ENCODE data around the gene ALKBH7.
A peak's percentile ranks its signal among the peaks of the same experiment; 100 is the strongest.

The ALKBH7 gene

DNA sequence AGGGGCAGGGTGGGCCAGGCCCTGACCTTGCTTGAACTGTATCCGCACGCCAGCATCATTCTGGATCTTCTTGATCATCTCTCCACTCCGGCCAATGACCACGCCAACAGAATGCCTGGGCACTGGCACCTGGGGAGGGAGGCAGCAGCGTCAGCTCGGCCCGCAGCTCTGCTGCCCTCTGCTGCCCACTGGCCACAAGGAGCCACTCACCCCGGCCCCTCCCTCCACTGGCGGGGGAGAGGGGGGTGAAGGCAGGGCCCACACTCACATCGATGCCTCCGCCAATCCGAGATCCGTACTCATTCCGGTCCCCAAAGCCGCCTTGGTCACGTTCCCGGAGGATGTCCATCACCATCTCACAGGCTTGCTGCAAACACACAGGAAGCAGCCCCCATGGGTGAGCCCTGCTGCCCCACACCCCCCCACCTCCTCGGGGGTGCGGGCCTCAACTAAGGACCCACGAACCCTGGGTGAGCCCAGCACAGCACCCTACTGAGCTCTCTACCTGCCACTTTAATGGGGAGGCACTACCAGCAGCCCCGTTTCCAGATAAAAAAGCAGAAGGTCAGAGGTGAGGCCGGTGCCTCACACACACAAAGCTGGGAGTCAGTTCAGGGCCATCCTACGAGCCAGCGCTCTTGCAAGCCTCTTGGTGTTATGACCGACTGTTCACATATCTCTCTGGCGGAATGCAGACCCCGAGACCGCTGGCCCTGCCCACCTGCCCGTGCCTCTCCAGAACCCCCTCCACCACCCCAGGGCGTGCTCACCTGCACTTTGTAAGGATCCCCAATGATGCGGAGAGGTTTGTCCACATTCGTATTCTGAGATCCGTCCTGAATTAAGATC lies 45.3 kb downstream of the ALKBH7 start (continued):
- TF ChIP-seq, protein P1, sequence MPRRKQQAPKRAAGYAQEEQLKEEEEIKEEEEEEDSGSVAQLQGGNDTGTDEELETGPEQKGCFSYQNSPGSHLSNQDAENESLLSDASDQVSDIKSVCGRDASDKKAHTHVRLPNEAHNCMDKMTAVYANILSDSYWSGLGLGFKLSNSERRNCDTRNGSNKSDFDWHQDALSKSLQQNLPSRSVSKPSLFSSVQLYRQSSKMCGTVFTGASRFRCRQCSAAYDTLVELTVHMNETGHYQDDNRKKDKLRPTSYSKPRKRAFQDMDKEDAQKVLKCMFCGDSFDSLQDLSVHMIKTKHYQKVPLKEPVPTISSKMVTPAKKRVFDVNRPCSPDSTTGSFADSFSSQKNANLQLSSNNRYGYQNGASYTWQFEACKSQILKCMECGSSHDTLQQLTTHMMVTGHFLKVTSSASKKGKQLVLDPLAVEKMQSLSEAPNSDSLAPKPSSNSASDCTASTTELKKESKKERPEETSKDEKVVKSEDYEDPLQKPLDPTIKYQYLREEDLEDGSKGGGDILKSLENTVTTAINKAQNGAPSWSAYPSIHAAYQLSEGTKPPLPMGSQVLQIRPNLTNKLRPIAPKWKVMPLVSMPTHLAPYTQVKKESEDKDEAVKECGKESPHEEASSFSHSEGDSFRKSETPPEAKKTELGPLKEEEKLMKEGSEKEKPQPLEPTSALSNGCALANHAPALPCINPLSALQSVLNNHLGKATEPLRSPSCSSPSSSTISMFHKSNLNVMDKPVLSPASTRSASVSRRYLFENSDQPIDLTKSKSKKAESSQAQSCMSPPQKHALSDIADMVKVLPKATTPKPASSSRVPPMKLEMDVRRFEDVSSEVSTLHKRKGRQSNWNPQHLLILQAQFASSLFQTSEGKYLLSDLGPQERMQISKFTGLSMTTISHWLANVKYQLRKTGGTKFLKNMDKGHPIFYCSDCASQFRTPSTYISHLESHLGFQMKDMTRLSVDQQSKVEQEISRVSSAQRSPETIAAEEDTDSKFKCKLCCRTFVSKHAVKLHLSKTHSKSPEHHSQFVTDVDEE (CRISPR knock-in tag; IDR thresholded peaks at IDR 0.05): no peak

- TF ChIP-seq PPARA (CRISPR knock-in tag; IDR thresholded peaks at IDR 0.05; ENCODE audit: borderline replicate concordance): no peak
- no peak for ATAC-seq
These were observed 46.0 kb downstream of the ALKBH7 start for GRCh38 chr19:6418562-6418932.

GRCh38 chr19:6421075-6422014 lies 48.8 kb downstream of the ALKBH7 start:
- TF ChIP-seq, protein P2, sequence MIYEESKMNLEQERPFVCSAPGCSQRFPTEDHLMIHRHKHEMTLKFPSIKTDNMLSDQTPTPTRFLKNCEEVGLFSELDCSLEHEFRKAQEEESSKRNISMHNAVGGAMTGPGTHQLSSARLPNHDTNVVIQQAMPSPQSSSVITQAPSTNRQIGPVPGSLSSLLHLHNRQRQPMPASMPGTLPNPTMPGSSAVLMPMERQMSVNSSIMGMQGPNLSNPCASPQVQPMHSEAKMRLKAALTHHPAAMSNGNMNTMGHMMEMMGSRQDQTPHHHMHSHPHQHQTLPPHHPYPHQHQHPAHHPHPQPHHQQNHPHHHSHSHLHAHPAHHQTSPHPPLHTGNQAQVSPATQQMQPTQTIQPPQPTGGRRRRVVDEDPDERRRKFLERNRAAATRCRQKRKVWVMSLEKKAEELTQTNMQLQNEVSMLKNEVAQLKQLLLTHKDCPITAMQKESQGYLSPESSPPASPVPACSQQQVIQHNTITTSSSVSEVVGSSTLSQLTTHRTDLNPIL (CRISPR knock-in tag; IDR thresholded peaks at IDR 0.05; ENCODE audit: low read depth): no peak
- TF ChIP-seq CSRNP3 (CRISPR knock-in tag; IDR thresholded peaks at IDR 0.05): no peak
- TF ChIP-seq ZFP30 (CRISPR knock-in tag; IDR thresholded peaks at IDR 0.05): no peak
- no peak for TF ChIP-seq RARB (CRISPR knock-in tag; IDR thresholded peaks at IDR 0.05)
- no peak for TF ChIP-seq TOX (CRISPR knock-in tag; IDR thresholded peaks at IDR 0.05; ENCODE audit: borderline replicate concordance)
- TF ChIP-seq, protein P1 (CRISPR knock-in tag; IDR thresholded peaks at IDR 0.05): no peak
- TF ChIP-seq PATZ1 (CRISPR knock-in tag; IDR thresholded peaks at IDR 0.05; ENCODE audit: borderline replicate concordance): no peak
- TF ChIP-seq GLIS3 (CRISPR knock-in tag; IDR thresholded peaks at IDR 0.05): no peak
- no peak for ATAC-seq

- TF ChIP-seq TOX (CRISPR knock-in tag; IDR thresholded peaks at IDR 0.05; ENCODE audit: borderline replicate concordance) (no peak), SNAI2 (CRISPR knock-in tag; IDR thresholded peaks at IDR 0.05) (no peak), PATZ1 (CRISPR knock-in tag; IDR thresholded peaks at IDR 0.05; ENCODE audit: borderline replicate concordance) (no peak), ZNF70 (CRISPR knock-in tag; IDR thresholded peaks at IDR 0.05) (no peak), ISL1 (CRISPR knock-in tag; IDR thresholded peaks at IDR 0.05) (no peak), ZC3H10 (CRISPR knock-in tag; IDR thresholded peaks at IDR 0.05) (no peak), ESRRG (CRISPR knock-in tag; IDR thresholded peaks at IDR 0.05) (no peak), PPARA (CRISPR knock-in tag; IDR thresholded peaks at IDR 0.05; ENCODE audit: borderline replicate concordance) (no peak)
- TF ChIP-seq, protein P3, sequence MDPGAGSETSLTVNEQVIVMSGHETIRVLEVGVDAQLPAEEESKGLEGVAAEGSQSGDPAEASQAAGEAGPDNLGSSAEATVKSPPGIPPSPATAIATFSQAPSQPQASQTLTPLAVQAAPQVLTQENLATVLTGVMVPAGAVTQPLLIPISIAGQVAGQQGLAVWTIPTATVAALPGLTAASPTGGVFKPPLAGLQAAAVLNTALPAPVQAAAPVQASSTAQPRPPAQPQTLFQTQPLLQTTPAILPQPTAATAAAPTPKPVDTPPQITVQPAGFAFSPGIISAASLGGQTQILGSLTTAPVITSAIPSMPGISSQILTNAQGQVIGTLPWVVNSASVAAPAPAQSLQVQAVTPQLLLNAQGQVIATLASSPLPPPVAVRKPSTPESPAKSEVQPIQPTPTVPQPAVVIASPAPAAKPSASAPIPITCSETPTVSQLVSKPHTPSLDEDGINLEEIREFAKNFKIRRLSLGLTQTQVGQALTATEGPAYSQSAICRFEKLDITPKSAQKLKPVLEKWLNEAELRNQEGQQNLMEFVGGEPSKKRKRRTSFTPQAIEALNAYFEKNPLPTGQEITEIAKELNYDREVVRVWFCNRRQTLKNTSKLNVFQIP (CRISPR knock-in tag; IDR thresholded peaks at IDR 0.05; ENCODE audit: borderline replicate concordance, low read depth): no peak
- TF ChIP-seq, protein P2 (CRISPR knock-in tag; IDR thresholded peaks at IDR 0.05; ENCODE audit: low read depth): no peak
- peak; percentile 19 for ATAC-seq
These were observed 51.1 kb downstream of the ALKBH7 start for GRCh38 chr19:6423499-6424194.

All from SK-N-SH treated with all-trans-retinoic acid at 6 μM for 48 hours (cell line).